ENCODE results near the gene CTU2.

Gene CTU2

DNA sequence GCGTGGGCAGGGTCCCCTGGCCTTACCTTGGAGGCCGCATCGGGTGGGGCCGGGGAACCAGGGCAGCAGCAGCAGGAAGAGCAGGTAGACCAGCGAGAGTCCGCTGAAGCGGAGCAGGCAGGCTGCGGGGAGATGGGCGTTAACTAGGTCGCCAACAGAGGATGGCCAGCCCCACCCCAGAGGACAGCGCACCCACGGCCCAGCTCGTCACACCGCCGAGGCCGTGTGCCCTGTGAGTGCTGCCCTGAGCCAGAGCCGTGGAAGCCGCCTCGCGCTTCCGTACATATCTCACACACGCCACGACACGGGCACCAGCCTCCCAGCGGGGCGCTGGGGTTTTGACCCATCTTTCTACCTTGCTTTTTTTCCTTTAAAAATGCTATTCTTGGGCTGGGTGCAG is 43.1 kb downstream of the CTU2 start:
- Histone ChIP-seq H3K27ac (ENCODE audit: low read depth, low read length) (no peak overlapping the region), H3K4me1 (ENCODE audit: control insufficient read depth, low read length) (peaks cover 40% of the 10 kb centered on the region), H3K79me2 (ENCODE audit: control insufficient read depth, low read length) (peaks cover 72% of the 10 kb centered on the region)

DNA sequence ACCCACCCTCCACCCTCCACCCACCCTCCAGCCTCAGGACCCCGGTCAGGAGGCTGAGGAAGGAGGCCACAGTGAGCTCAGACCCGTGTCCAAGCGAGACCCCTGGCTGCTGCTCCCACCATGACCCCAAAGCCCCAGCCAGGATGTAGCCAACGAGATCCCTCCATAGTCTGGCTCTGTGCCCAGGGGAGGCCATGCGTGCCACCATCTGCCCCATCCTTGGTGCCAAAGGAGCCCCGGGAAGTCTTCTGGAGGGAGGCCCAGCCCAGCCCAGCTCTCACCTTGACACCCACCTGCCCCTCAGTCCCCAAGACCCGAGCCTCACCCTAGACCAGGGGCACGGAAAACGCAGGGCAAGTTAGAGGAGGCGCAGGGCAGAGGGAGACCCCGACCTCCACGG is 44.6 kb downstream of the CTU2 start:
- peaks cover 6% of the 10 kb centered on the region; the same call in 1 of the 2 replicates for H3F3A ChIP-seq (ENCODE audit: control insufficient read depth, insufficient read depth)
- H3K4me3 ChIP-seq (ENCODE audit: low read length), result no peak overlapping the region
- H3K9me2 ChIP-seq (replicated peaks; ENCODE audit: control insufficient read depth, low read length), result no peaks in the 10 kb centered on the region
- peaks cover 25% of the 10 kb centered on the region for H3K36me3 ChIP-seq (ENCODE audit: control insufficient read depth, low read length)
- peaks cover 12% of the 10 kb centered on the region for H4K20me1 ChIP-seq (ENCODE audit: control insufficient read depth, insufficient read depth, low read depth, low read length)
- no peaks in the 10 kb centered on the region for H3K27me3 ChIP-seq (ENCODE audit: control insufficient read depth, low read length)
- H3K4me1 ChIP-seq (ENCODE audit: control insufficient read depth, low read length), result peaks cover 25% of the 10 kb centered on the region
- TF ChIP-seq, protein P1, sequence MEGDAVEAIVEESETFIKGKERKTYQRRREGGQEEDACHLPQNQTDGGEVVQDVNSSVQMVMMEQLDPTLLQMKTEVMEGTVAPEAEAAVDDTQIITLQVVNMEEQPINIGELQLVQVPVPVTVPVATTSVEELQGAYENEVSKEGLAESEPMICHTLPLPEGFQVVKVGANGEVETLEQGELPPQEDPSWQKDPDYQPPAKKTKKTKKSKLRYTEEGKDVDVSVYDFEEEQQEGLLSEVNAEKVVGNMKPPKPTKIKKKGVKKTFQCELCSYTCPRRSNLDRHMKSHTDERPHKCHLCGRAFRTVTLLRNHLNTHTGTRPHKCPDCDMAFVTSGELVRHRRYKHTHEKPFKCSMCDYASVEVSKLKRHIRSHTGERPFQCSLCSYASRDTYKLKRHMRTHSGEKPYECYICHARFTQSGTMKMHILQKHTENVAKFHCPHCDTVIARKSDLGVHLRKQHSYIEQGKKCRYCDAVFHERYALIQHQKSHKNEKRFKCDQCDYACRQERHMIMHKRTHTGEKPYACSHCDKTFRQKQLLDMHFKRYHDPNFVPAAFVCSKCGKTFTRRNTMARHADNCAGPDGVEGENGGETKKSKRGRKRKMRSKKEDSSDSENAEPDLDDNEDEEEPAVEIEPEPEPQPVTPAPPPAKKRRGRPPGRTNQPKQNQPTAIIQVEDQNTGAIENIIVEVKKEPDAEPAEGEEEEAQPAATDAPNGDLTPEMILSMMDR (IDR thresholded peaks at IDR 0.05; ENCODE audit: low read depth, low read length, poor library complexity, severe bottlenecking), result no peak
- no peak for TF ChIP-seq EZH2phosphoT487 (IDR thresholded peaks at IDR 0.05; ENCODE audit: borderline replicate concordance, low read length)
- H3K4me2 ChIP-seq (ENCODE audit: low read length), result no peak overlapping the region
- H3K9me3 ChIP-seq (ENCODE audit: control insufficient read depth, insufficient read depth, low read length), result no peaks in the 10 kb centered on the region
- no peak overlapping the region for H3K27ac ChIP-seq (ENCODE audit: low read depth, low read length)
- H3K79me2 ChIP-seq (ENCODE audit: control insufficient read depth, low read length), result peaks cover 76% of the 10 kb centered on the region

More for the DNA sequence above, 43.1 kb downstream of the CTU2 start:
- peaks cover 20% of the 10 kb centered on the region for H4K20me1 ChIP-seq (ENCODE audit: control insufficient read depth, insufficient read depth, low read depth, low read length)
- H3K9me2 ChIP-seq (replicated peaks; ENCODE audit: control insufficient read depth, low read length), result no peaks in the 10 kb centered on the region
- peaks cover 6% of the 10 kb centered on the region; the same call in 1 of the 2 replicates for H3F3A ChIP-seq (ENCODE audit: control insufficient read depth, insufficient read depth)
- no peak overlapping the region for H3K4me2 ChIP-seq (ENCODE audit: low read length)
- TF ChIP-seq, protein P1 (IDR thresholded peaks at IDR 0.05; ENCODE audit: low read depth, low read length, poor library complexity, severe bottlenecking), result no peak
- no peak for TF ChIP-seq EZH2phosphoT487 (IDR thresholded peaks at IDR 0.05; ENCODE audit: borderline replicate concordance, low read length)
- H3K27me3 ChIP-seq (ENCODE audit: control insufficient read depth, low read length), result no peaks in the 10 kb centered on the region
- H3K9me3 ChIP-seq (ENCODE audit: control insufficient read depth, insufficient read depth, low read length), result no peaks in the 10 kb centered on the region
- H3K4me3 ChIP-seq (ENCODE audit: low read length), result no peak overlapping the region
- H3K36me3 ChIP-seq (ENCODE audit: control insufficient read depth, low read length), result peaks cover 32% of the 10 kb centered on the region

DNA sequence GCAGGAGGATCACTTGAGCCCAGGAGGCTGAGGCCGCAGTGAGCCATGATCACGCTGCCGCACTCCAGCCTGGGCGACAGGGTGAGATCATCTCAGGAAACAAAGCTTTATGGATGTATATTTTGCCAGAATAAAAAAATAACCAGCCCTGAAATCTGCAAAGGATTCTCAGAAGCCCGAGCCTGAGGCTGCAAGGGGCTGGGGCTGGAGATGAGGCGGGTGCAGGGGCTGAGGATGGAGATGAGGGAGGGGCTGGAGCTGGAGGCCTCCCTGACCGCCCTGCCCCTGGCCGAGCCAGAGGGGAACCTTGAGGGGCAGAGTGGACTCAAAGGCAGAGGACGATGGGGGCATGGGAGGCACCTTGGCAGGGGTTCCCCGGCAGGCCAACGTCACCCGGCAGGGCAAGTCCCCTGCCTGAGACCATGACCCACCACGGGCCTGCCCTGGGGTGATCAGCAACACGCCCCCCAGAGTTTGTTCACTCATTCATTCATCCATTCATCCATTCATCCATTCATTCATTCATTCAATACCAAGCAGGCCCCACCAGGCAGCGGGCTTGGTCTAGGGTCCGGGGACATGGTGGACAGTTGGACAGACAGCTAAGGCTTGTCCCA is 46.2 kb downstream of the CTU2 start:
- H3K4me3 ChIP-seq (ENCODE audit: low read length), result no peak overlapping the region
- 0 out of 2 replicates have a peak, but pooled peaks cover 1% of the 10 kb centered on the region for H3F3A ChIP-seq (ENCODE audit: control insufficient read depth, insufficient read depth)
- H3K36me3 ChIP-seq (ENCODE audit: control insufficient read depth, low read length), result peaks cover 24% of the 10 kb centered on the region
- no peaks in the 10 kb centered on the region for H3K9me3 ChIP-seq (ENCODE audit: control insufficient read depth, insufficient read depth, low read length)
- no peak overlapping the region for H3K27ac ChIP-seq (ENCODE audit: low read depth, low read length)
- H3K27me3 ChIP-seq (ENCODE audit: control insufficient read depth, low read length), result no peaks in the 10 kb centered on the region
- no peaks in the 10 kb centered on the region for H3K9me2 ChIP-seq (replicated peaks; ENCODE audit: control insufficient read depth, low read length)
- peaks cover 7% of the 10 kb centered on the region; the same call in 1 of the 2 replicates for H4K20me1 ChIP-seq (ENCODE audit: control insufficient read depth, insufficient read depth, low read depth, low read length)
- H3K79me2 ChIP-seq (ENCODE audit: control insufficient read depth, low read length), result peaks cover 83% of the 10 kb centered on the region
- peaks cover 11% of the 10 kb centered on the region for H3K4me1 ChIP-seq (ENCODE audit: control insufficient read depth, low read length)
- H3K4me2 ChIP-seq (ENCODE audit: low read length), result no peak overlapping the region
- TF ChIP-seq, protein P1 (IDR thresholded peaks at IDR 0.05; ENCODE audit: low read depth, low read length, poor library complexity, severe bottlenecking), result no peak
- TF ChIP-seq EZH2phosphoT487 (IDR thresholded peaks at IDR 0.05; ENCODE audit: borderline replicate concordance, low read length), result no peak
